ENCODE measurements around the gene YPEL2. TPM values are rescaled to one million over a fixed set of nuclear protein-coding genes. Genes with fewer than 3 reads are reported as not detected.
A peak's percentile ranks its signal among the peaks of the same experiment; 100 is the strongest.

Gene YPEL2
- total and polyA plus RNA-seq, 2 of the 13 experiments (the other 11 are each of a cell fraction or from before 2014, with no cell fraction given) = 8.5 to 21.1 TPM

GRCh38 chr17:59440757-59441463 is 109.5 kb downstream of the YPEL2 start (continued):
- TF ChIP-seq ZBTB2 (CRISPR knock-in tag; IDR thresholded peaks at IDR 0.05; ENCODE audit: low read depth) (no peak), BHLHE40 (IDR thresholded peaks at IDR 0.05; ENCODE audit: low read length) (no peak), ISL2 (CRISPR knock-in tag; IDR thresholded peaks at IDR 0.05) (no peak), ETV5 (CRISPR knock-in tag; IDR thresholded peaks at IDR 0.05; ENCODE audit: borderline replicate concordance) (peak; percentile 75; the same call in 1 of the 2 replicates), THYN1 (CRISPR knock-in tag; IDR thresholded peaks at IDR 0.05; ENCODE audit: borderline replicate concordance, low read depth) (no peak), HNRNPK (IDR thresholded peaks at IDR 0.05; ENCODE audit: low read depth, low read length, poor library complexity, severe bottlenecking) (no peak), HNF4A (CRISPR knock-in tag; IDR thresholded peaks at IDR 0.05) (peak; percentile 11; the same call in 1 of the 2 replicates), CCDC6 (CRISPR knock-in tag; IDR thresholded peaks at IDR 0.05) (no peak), TCF12 (IDR thresholded peaks at IDR 0.05) (no peak), TCF12 (CRISPR knock-in tag; IDR thresholded peaks at IDR 0.05) (no peak), NPAS2 (CRISPR knock-in tag; IDR thresholded peaks at IDR 0.05; ENCODE audit: borderline replicate concordance) (0 out of 2 replicates have a peak, but pooled peaks have one; percentile 55), ZXDC (CRISPR knock-in tag; IDR thresholded peaks at IDR 0.05) (no peak), ZNF3 (CRISPR knock-in tag; IDR thresholded peaks at IDR 0.05) (no peak), NAIF1 (CRISPR knock-in tag; IDR thresholded peaks at IDR 0.05; ENCODE audit: borderline replicate concordance) (no peak), ZNF652 (CRISPR knock-in tag; IDR thresholded peaks at IDR 0.05; ENCODE audit: borderline replicate concordance, low read depth) (no peak; the same call in 1 of the 2 replicates), ZFP82 (CRISPR knock-in tag; IDR thresholded peaks at IDR 0.05; ENCODE audit: borderline replicate concordance) (no peak), HMG20B (CRISPR knock-in tag; conservative IDR thresholded peaks at IDR 0.05) (no peak), NBN (conservative IDR thresholded peaks at IDR 0.05) (no peak), CHCHD3 (CRISPR knock-in tag; IDR thresholded peaks at IDR 0.05) (no peak), KDM2A (CRISPR knock-in tag; IDR thresholded peaks at IDR 0.05; ENCODE audit: borderline replicate concordance, low read depth) (peak; percentile 45)
- TF ChIP-seq, protein P1, sequence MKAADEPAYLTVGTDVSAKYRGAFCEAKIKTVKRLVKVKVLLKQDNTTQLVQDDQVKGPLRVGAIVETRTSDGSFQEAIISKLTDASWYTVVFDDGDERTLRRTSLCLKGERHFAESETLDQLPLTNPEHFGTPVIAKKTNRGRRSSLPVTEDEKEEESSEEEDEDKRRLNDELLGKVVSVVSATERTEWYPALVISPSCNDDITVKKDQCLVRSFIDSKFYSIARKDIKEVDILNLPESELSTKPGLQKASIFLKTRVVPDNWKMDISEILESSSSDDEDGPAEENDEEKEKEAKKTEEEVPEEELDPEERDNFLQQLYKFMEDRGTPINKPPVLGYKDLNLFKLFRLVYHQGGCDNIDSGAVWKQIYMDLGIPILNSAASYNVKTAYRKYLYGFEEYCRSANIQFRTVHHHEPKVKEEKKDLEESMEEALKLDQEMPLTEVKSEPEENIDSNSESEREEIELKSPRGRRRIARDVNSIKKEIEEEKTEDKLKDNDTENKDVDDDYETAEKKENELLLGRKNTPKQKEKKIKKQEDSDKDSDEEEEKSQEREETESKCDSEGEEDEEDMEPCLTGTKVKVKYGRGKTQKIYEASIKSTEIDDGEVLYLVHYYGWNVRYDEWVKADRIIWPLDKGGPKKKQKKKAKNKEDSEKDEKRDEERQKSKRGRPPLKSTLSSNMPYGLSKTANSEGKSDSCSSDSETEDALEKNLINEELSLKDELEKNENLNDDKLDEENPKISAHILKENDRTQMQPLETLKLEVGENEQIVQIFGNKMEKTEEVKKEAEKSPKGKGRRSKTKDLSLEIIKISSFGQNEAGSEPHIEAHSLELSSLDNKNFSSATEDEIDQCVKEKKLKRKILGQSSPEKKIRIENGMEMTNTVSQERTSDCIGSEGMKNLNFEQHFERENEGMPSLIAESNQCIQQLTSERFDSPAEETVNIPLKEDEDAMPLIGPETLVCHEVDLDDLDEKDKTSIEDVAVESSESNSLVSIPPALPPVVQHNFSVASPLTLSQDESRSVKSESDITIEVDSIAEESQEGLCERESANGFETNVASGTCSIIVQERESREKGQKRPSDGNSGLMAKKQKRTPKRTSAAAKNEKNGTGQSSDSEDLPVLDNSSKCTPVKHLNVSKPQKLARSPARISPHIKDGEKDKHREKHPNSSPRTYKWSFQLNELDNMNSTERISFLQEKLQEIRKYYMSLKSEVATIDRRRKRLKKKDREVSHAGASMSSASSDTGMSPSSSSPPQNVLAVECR (CRISPR knock-in tag; IDR thresholded peaks at IDR 0.05; ENCODE audit: borderline replicate concordance) = peak; percentile 29; the same call in 1 of the 2 replicates
- TF ChIP-seq, protein P2, sequence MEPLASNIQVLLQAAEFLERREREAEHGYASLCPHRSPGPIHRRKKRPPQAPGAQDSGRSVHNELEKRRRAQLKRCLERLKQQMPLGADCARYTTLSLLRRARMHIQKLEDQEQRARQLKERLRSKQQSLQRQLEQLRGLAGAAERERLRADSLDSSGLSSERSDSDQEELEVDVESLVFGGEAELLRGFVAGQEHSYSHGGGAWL (CRISPR knock-in tag; IDR thresholded peaks at IDR 0.05) = no peak
